HG03342 (cell line): Measurements from ENCODE around the gene SEPTIN2.
"Not testable (repeated sequence)": the region's sequence is repeated elsewhere in the genome, so short reads cannot be mapped to it uniquely, and the experiment has no call there.

Source experiments
- ATAC-seq: cut with Tn5 transposase; IDR thresholded peaks from one replicate; pipeline ENCODE4 v1.9.1; 2021; ENCODE audit warnings: mild to moderate bottlenecking, moderate library complexity; ENCODE audit not compliant: unreplicated experiment

Gene SEPTIN2

DNA sequence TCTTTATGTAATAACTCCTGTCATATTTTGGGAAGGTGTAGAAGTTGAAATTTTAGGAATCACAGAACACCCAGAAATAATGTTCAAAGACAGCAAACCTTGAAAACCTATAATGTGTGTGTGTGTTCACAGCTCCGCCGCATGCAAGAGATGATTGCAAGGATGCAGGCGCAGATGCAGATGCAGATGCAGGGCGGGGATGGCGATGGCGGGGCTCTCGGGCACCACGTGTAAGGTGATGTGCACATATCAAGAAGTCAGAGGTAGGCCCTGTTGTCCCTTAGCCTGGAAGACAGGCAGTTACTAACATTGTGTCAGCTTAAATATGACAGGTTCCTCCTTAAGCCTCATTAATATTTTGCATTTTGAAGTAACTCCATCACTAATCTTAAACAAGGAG is 34.2 kb downstream of the SEPTIN2 start:
- ATAC-seq, result no peak

DNA sequence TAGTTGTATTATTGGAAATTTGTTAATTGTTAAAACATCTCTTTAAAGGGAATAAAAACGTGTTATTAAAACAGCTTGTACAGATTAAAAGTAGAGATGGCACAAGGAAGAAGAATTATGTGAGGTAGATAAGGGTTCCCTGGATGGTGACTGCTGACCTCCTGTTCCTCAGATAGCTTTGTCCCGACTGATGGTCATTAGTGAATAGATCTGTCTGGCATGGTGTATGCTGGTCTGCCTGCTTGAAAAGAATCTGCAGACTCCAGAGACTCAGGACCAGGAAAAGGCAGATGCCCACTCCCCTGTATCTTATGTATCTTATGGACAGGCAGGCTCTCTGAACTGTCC is 34.8 kb downstream of the SEPTIN2 start:
- no peak for ATAC-seq

DNA sequence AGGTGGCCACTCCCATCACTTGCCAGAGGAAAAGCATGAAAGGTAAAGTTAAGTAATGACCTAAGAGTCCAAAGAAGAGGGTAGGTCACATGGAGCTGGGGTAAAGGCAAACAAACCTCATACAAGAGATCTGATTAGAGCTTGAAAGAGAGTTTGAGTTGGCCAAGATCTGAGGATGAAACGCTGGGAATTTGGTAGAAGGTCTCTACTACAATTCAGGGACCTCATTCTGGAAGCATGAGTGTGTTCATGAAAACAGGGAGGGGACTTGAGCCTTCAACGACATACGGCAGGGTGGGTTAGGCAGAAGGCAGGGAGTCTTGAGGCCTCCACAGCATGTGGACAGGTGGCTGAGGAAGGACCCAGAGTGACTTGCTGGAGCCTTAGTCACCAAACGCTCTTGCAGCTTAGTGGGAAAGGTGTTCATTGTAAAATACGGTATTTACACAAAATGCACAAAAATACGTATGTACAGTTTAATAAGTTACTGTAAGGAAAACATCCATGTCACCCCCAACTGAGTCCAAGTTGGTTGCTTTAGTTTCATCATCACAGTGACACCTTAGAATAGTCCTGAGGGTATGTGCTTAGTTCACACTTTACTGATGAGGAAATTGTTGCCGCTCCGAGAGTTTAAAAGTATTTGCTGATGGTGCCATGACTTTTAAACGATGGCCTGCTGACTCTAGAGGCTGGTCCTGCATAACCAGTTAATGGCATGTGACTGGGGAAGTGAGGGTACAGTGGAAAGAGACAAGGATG is 35.3 kb downstream of the SEPTIN2 start:
- no peak for ATAC-seq

DNA sequence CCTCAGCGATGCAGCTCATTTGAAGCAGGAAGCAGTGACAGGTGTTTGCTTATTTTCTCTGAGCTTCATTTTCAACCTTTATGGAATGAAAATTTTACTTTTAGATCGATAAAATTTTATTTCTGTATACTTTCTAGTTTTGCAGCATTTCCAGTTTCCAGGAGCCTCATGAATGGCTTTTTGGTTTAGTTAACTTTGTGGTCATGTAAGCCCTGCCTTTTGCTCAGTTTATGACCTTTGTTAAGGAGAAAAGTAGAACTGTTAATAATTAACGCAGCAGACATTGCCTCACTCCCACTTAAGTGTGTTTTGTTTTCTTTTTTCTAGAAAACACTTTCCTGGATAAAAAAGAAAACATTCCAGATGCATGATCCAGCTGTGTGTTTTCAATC is 35.9 kb downstream of the SEPTIN2 start:
- no peak for ATAC-seq

DNA sequence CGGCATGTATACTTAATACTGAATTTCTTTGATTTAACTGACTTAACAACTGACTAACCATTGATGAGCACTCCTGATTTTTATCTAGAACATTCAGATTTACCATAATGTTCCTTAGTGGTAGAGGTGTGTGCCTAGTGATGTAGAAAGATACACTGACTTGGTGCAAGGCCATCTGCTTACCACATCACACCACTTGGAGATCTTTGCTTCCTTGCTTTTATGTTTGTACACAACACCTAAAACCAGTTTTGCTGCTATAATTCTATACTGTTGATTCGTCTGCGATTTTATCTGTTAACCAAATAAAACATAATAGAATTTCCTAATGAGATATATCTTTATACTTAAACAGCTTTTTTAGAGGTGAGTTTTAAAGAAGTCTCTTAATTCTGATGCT is 36.5 kb downstream of the SEPTIN2 start:
- no peak for ATAC-seq

DNA sequence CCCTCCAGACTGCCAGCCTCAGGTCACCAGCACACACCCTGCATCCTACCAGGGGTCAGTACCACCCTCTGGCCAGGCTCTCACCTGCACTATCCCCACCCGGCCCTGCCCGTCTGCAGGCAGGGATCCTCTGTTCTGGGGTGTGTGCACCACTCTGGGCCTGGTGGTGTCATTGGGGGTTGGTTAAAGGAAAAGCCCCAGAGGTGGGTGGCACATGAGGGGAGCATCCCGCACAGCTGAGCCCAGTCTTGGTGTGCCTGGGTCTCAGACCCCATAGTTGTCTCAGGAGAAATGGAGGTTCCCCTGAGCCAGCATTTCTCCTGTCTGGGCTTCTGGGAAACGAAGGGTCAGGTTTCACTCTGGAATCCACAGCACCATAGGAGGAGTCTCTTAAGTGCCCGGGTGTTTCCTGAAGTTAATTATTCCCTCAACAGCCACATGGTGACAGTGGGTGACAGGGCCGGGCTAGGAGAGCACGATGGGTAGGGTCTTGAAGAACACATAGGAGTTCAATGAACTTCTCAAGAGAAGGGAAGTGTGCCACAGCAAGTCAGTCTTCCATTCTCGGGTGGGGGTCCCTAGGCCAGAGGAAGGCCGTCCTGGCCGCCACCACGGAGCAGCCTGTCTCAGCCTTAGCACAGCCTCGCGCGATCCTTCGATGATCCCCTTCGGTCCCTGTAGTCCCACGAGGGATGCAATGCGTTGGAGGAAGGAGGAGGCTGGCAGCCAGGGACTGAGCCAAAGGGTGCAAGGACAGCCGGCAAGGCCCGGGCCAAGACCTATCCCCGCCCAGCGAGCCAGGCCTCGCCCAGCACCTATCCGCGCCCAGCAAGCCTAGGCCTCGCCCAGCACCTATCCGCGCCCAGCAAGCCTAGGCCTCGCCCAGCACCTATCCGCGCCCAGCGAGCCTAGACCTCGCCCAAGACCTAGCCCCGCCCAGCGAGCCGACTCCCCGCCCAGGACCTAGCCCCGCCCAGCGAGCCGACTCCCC is 39.2 kb downstream of the SEPTIN2 start:
- ATAC-seq, result no peak

DNA sequence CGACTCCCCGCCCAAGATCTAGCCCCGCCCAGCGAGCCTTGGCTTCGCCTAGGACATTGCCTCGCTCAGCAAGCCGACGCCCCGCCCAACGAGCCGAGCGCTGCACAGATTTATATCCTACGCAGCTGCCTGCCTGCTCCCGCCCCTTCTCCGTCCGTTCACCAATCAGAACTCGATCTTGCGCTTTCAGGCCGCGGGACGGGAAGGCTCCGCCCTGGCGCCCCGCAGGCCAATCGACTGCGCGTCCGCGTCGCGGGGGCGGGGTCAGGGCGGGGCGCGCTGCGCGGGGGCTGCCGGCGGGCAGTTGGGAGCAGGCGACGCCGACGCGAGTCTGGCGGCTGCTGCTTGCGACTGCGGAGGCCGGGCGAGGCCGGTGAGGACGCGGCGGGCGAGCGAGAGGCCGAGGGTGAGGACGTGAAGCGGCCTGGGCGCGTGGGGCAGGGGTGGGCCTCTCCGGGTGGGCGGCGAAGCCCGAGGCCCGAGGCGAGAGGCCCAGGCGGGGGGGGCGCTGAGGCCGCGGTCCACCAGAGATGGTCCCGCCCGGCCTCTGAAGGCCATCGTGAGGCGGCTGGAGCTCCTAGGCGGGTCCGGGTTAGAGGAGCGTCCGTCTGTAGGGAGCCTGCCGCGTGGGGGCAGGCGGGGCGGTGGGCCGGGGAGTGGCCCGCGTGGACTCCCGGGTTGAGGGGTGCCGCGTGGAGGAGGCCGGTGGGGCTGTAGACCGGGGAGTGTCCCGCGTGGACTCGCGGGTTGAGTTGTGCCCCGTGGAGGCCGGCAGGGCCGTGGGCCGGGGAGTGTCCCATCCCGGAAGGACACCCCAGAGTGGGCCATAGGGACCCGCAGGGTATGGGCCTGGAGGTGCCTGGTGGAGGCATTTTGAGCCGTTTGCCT is 40.5 kb downstream of the SEPTIN2 start, which contains the start of gene FARP2:
Gene FARP2, plus strand, starts transcription at position 303 of the 888 bp plus-strand sequence. CDS start 16,823 bp downstream, outside the sequence.
- ATAC-seq, result peak; percentile 81

DNA sequence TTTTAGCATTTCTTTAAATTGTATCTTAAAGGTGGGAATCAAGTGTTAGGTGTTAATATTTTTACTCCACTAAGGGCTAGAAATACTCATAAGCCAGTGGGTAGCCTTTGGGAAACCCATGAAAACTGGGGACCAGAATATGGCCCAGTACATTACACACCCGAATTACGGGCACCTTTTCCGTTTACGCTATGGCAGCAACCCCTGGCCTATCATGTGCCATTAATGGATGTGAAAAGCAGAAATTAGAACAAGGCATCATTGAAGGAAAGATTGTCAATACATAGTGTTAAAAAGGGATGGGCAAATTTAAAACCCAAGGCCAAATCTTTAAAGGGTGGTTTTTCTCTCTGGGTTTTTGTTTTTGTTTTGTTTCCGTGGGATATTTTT is 41.1 kb downstream of the SEPTIN2 start:
- ATAC-seq, result no peak

DNA sequence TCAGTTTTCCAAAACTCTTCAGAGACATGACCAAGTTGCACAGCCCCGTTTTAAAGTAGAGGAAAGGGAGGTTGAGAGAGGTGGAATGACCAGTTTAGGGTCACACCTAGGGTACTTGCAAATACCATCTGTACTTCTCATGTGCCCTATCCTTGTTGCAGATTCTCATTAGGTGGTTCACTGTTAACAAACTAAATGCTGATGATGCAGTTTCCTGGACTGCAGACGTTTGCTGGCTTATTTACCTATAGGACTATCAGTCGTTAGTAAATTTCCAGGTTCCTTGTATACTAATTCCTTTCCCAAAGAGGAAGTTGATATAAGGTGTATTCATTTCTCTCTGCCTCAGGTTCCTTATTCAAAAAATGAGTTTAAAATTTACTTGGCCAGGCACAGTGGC is 41.8 kb downstream of the SEPTIN2 start:
- ATAC-seq, result no peak

DNA sequence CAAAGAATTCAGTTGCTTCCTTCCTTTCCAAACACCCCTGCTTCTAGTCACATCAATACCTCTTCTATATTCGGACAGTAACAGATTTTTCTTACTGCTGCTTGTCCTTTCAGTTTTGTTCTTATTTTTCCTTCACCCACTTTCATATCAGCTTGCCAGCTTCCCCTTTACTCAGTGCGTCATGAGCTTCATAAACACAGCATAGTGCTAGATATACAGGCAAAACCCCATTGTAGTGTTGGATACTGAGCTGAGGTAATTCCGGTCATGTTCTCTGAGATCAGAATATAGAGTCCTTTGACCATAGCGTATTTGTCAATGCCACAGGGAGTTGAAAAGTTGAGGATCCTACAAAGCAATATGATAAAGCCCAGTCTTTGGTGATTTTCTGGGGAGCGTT is 42.7 kb downstream of the SEPTIN2 start:
- ATAC-seq, result peak; percentile 37

DNA sequence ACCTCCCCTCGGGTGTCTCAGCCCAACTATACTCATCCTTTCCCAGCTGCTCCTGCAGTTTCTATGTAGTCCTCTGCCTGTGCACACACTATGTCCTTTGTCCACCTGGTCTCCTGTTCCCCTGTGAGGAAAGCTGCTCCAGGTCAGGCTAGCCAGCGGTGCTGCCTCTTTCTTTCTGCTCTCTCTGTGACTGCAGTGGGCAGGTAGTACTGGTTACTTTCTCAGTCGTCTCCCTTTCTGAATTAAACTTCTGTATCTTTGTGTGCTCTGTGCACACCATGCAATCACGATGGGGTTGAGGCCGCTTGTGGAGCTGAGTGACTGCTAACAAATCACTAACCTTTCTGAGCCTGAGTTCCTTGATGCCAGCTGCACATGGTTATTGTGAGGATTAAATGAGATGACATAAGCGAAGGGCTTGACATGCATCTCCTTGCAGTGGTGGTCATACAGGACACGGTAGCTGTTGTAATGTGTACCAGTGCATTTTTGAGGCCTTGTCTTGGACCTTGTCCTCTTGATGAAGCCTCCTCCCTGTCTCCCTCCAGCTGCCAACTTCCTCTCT is 43.8 kb downstream of the SEPTIN2 start:
- no peak for ATAC-seq

DNA sequence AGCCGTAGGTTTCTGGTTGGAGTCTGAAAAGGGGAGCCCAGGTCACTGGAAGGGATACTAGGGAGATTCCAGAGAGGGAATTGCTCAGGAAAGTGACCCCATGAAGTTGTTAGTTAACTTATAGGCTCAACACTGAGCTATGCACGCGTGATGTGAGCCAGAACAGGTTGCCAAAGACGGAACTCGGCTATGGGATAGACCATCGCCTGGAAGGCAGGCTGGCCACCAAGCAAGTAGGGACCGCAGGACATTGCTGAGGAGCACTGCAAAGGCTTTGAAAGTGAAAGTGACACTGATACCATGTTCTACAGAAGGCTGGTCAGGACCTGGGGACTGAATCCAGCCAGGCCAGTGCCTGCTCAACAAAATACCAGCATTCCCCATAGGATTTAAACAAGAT is 47.7 kb downstream of the SEPTIN2 start:
- ATAC-seq, result no peak

DNA sequence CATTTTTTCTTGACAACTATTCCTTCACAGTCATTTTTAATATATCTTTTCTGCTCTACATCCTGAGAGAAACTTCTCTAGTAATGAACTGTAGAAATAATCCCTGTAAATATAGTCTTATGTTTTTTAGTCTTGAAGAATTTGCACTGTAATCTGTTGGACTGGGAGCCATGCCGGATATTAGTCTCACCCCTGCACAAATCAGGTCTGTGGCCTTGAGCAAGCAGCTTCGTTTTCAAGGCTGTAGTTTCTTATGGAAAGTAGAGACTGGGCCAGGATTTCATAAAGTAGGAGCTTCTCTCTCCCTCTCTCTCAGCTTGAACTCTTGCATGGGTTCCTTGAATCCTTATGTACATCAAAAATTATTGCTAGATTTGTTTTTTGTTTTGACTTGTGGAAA is 49.1 kb downstream of the SEPTIN2 start:
- no peak for ATAC-seq

DNA sequence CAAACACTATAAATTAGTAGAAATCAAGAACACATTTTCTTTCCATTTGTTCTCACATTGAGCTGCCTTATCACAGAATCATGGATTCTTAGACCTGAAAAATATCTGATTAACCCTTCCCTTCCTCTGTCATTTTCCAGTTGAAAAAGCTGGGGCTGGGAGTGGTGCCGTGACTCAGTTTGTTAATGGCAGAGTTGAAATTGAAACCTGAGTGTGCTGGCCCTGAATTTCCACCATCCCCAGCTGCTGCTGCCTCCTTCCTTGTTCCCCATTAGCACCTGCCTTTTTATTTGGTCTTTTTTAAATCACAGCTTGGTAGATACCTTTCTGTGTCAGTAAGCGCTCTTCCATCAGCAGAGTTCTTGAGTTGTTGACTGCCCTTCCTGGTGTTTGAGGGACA is 51.0 kb downstream of the SEPTIN2 start:
- ATAC-seq, result no peak

DNA sequence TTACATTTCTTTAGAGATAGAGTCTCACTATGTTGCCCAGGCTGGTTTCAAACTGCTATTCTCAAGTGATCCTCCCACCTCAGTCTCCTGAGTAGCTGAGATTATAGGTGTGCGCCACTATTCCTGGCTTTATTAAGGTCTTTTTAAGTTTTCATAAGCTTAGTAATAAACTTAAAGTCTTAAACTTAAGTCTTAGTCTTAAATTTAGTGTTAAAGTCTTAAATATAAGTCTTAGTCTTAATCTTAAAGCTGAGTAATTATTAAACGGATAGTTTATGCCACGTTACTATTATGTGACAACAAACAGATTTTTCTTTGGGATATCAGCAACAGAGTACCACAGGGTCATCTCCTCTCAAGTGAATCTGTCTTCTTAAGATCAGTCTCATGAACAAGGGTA is 52.9 kb downstream of the SEPTIN2 start:
- no peak for ATAC-seq

DNA sequence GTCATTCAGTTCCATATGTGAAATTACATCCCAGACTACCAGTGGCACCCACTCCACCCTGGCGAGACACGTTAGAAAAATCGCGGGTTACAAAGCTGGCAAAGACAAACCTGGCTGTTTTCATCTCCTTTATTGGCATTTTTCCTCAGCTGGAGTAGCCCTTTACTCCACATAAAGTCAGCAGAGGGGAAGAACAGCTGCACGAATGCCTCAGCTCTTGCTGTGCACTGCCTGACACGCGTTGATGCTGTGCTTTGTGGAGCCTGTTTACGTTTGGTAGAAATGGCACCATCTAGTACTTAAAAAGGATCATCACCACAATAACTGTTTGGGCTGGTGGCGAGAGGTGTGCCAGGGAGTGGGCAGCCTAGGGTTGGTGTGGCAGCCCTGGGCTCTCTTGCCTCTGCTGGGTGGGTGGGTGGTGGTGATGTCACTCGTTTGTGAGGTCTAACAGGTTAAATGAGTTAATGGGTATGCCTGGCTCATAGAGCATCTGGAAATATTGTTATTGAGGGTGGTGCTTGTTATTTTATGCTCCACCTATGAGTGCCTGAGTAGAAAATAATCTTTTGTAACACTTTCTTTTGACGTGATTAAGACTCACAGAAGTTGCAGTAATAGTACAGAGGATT is 56.8 kb downstream of the SEPTIN2 start:
- no peak for ATAC-seq

DNA sequence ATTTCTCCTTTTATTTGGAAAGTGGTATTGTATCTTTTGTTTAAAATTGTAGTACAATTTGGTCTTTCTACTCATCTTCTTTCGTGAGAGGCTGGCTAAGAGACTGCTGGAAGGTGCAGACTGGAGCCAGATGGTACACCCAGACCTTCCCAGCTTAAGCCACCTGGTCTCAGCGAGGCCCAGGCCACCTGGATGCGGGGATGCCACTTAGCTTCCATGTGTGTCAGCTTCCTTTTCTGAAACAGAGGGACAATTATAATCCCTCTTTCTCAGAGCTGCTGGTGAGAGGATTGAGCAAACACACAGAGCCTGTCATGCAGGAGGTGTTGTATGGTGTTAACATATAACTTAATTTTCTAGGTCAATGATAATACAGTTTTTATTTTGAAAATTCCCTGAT is 57.7 kb downstream of the SEPTIN2 start:
- ATAC-seq, result no peak

DNA sequence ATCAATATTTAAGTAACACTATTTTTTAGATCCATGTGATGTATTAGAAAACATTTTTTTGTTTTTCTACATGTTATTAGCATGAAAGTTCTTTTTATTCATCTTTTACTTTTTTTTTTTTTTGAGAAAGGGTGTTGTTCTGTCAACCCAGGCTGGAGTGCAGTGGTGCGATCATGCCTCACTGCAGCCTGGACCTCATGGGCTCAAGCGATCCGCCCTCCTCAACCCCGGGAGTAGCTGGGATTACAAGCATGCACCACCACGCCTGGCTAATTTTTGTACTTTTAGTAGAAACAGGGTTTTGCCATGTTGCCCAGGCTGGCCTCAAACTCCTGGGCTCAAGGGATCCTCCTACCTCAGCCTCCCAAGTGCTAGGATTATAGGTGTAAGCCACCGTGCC is 58.2 kb downstream of the SEPTIN2 start:
- not testable (repeated sequence) for ATAC-seq

DNA sequence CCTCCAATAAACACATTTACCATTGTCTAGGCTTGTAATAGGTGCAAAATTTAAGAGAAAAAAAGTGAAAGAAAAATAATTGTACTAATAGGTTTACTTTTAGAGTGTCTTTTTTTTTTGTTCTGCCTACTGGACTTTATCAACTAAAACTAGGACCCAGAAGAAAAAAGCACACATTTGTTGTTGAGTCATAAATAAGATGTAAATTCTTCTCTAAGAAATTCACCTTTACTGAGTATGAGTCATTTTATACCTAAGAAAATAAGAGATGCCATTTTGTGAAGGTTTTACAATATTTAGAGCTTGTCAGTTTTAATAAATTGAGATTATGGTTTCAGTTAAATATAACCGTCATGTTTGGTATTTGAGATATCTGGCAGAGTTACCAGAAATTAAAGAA is 59.6 kb downstream of the SEPTIN2 start:
- ATAC-seq, result no peak

DNA sequence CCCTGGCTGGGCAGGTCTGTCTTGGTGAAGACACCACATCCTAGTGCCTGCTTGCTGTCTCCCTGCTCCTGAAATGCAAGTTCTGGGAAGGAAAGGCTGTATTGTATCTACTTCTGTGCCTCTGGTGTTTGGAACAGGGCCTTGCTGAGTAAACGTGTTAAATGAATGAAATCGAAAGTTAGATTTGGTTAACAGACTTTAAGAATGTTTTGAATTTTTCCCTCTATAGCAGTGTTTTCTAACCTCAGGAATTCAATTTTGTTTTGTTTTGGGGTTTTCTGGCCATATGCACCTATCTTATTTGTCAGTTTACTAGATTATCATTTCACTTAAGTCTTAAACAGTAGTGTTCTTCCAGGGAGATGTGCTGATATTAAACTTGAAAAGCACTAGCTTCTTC is 61.1 kb downstream of the SEPTIN2 start:
- no peak for ATAC-seq
